Keratinocyte (primary cell): ENCODE measurements around the gene CIT. TPM values are rescaled to one million over a fixed set of nuclear protein-coding genes. Genes with fewer than 3 reads are reported as not detected.

Experiments
- DNase-seq: peaks from one replicate; pipeline ENCODE4 v3.0.0-alpha.2; 2011; ENCODE audit warnings: low read depth, missing footprints, low spot score
- FAIRE-seq: peaks from 2 replicates; lab custom pipeline; 2011; peaks lifted over from hg19 to GRCh38; lab: Jason Lieb, UNC
- H2AFZ ChIP-seq: 2 replicates; pipeline ENCODE4 v1.6.0; 2012; ENCODE audit warnings: low read length, control low read depth, inconsistent platforms; ENCODE audit not compliant: control insufficient read depth
- H3K27ac ChIP-seq: 2 replicates; pipeline ENCODE4 v1.5.1; 2011; ENCODE audit warnings: low read length; ENCODE audit not compliant: control insufficient read depth, insufficient read depth
- H3K27me3 ChIP-seq: 3 replicates; pipeline ENCODE4 v1.6.0; 2011; ENCODE audit warnings: low read length; ENCODE audit not compliant: control insufficient read depth, insufficient read depth; ENCODE audit errors: extremely low read depth
- H3K36me3 ChIP-seq, 2 experiments: 2 replicates in 1 of 2; 3 replicates in 1 of 2; pipeline ENCODE4 v1.5.1; 2011; ENCODE audit warnings: low read length in 2 of 2, mild to moderate bottlenecking in 1 of 2; ENCODE audit not compliant: control insufficient read depth in 2 of 2, insufficient read depth in 2 of 2; ENCODE audit errors: extremely low read depth in 1 of 2
- H3K4me1 ChIP-seq: 3 replicates; pipeline ENCODE4 v1.5.1; 2011; ENCODE audit warnings: low read length; ENCODE audit not compliant: control insufficient read depth, insufficient read depth; ENCODE audit errors: extremely low read depth
- H3K4me2 ChIP-seq: 3 replicates; pipeline ENCODE4 v1.6.0; 2011; ENCODE audit warnings: low read depth, low read length; ENCODE audit not compliant: control insufficient read depth, insufficient read depth; ENCODE audit errors: extremely low read depth
- H3K4me3 ChIP-seq, 3 experiments: fragments of 200-600 bp in 1 of 3; sonication (generic) in 1 of 3; 2 replicates in 2 of 3; 3 replicates in 1 of 3; pipeline ENCODE4 v1.5.1; 2011 to 2016; ENCODE audit warnings: low read length in 3 of 3, mild to moderate bottlenecking in 3 of 3, control low read depth in 2 of 3, inconsistent platforms in 1 of 3, low read depth in 1 of 3, mixed read lengths in 1 of 3, mixed run types in 1 of 3, moderate library complexity in 1 of 3; ENCODE audit not compliant: control insufficient read depth in 2 of 3, insufficient read depth in 2 of 3; ENCODE audit errors: extremely low read depth in 1 of 3
- H3K79me2 ChIP-seq: 2 replicates; pipeline ENCODE4 v1.6.0; 2012; ENCODE audit warnings: low read length; ENCODE audit not compliant: control insufficient read depth, insufficient read depth
- H3K9ac ChIP-seq: 3 replicates; pipeline ENCODE4 v1.6.0; 2011; ENCODE audit warnings: low read length; ENCODE audit not compliant: control insufficient read depth, insufficient read depth; ENCODE audit errors: extremely low read depth
- H3K9me1 ChIP-seq: 3 replicates; pipeline ENCODE4 v1.6.0; 2011; ENCODE audit warnings: low read length; ENCODE audit not compliant: control insufficient read depth, insufficient read depth; ENCODE audit errors: extremely low read depth
- H3K9me3 ChIP-seq: 2 replicates; pipeline ENCODE4 v1.5.1; 2012; ENCODE audit warnings: low read depth, low read length; ENCODE audit not compliant: control insufficient read depth
- H4K20me1 ChIP-seq: 3 replicates; pipeline ENCODE4 v1.6.0; 2011; ENCODE audit warnings: low read length; ENCODE audit not compliant: control insufficient read depth, insufficient read depth; ENCODE audit errors: extremely low read depth
- EZH2 ChIP-seq: IDR thresholded peaks from one replicate; pipeline ENCODE4 v1.6.1; 2012; ENCODE audit warnings: inconsistent platforms, mild to moderate bottlenecking, low read length, moderate library complexity
- dilution Hi-C: fragments of 300-500 bp; cut with MboI; formaldehyde crosslinking; loops from one replicate; pipeline ENCODE4 v1.7.0; 2020; ENCODE audit warnings: low sequenced_read_pairs; ENCODE audit not compliant: extremely low pct_ligation_motif_present
- polyA plus RNA-seq, 5 experiments: library from polyadenylated mRNA; depleted of rRNA in 3 of 5; stranded (reverse) in 3 of 5; stranded (forward) in 1 of 5; unstranded in 1 of 5; fragments of >200 nt; gene quantifications; 1 replicate in 1 of 5; 2 replicates in 3 of 5; 3 replicates in 1 of 5; pipeline versions ENCODE4 v1.2.1 to v1.2.3, GENCODE V29; 2011 to 2012; ENCODE audit warnings: missing spikeins in 2 of 5, low read depth in 1 of 5, low replicate concordance in 1 of 5
- TF ChIP-seq, protein P1 (sequence below), 3 experiments: IDR thresholded peaks in 1 of 3; conservative IDR thresholded peaks in 1 of 3; optimal IDR thresholded peaks in 1 of 3; 2 replicates in 2 of 3; 3 replicates in 1 of 3; pipeline versions ENCODE3 to v1.5.1; 2011; ENCODE audit warnings: low read length in 3 of 3, mild to moderate bottlenecking in 3 of 3, moderate library complexity in 2 of 3, control low read depth in 1 of 3, inconsistent platforms in 1 of 3; ENCODE audit not compliant: insufficient read depth in 2 of 3; ENCODE audit errors: extremely low read depth in 1 of 3

The CIT gene
- polyA plus RNA-seq, 1 donor (not counting 4 experiments of a cell fraction or from before 2014, with no cell fraction given) = 6.2 TPM

DNA sequence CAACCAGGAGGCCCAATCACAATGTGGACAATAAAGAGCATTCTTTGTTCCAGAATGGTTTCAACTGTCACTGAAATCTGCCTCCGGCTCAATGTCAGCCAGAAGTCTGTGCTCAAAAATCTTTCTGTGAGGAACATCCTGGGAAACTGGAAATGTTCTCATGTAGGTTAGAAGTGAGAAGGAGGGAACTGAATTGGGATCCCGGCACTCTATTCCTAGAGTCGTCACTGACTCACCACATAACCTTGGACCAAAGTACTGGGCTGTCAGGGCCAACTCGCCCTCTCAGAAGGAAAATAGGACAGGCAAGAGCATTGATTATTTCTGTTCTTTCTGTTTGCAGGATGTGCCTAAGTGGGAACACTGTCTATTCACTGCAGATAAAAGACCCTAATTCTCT is 151.6 kb downstream of the CIT start:
- Histone ChIP-seq H3K27ac (no peak overlapping the region), H3K27me3 (no peaks in the 10 kb centered on the region), H3K79me2 (no peaks in the 10 kb centered on the region), H3K9me3 (no peaks in the 10 kb centered on the region), H4K20me1 (no peaks in the 10 kb centered on the region), H3K9ac (no peak overlapping the region), H3K36me3 (peaks cover 0 to 11% of the 10 kb centered on the region in 2 experiments), H2AFZ (no peak overlapping the region), H3K4me3 (no peak overlapping the region), H3K4me1 (no peaks in the 10 kb centered on the region), H3K4me2 (no peak overlapping the region), H3K9me1 (no peaks in the 10 kb centered on the region)
- TF ChIP-seq, protein P1, sequence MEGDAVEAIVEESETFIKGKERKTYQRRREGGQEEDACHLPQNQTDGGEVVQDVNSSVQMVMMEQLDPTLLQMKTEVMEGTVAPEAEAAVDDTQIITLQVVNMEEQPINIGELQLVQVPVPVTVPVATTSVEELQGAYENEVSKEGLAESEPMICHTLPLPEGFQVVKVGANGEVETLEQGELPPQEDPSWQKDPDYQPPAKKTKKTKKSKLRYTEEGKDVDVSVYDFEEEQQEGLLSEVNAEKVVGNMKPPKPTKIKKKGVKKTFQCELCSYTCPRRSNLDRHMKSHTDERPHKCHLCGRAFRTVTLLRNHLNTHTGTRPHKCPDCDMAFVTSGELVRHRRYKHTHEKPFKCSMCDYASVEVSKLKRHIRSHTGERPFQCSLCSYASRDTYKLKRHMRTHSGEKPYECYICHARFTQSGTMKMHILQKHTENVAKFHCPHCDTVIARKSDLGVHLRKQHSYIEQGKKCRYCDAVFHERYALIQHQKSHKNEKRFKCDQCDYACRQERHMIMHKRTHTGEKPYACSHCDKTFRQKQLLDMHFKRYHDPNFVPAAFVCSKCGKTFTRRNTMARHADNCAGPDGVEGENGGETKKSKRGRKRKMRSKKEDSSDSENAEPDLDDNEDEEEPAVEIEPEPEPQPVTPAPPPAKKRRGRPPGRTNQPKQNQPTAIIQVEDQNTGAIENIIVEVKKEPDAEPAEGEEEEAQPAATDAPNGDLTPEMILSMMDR (optimal IDR thresholded peaks at IDR 0.05 in 1 of 3, IDR thresholded peaks at IDR 0.05 in 1 of 3, conservative IDR thresholded peaks at IDR 0.05 in 1 of 3; ENCODE audit: extremely low read depth in 1 of 3, insufficient read depth in 2 of 3, low read length in 3 of 3) = no peak
- FAIRE-seq (no peak), DNase-seq (no peak)
- dilution Hi-C loops = no loop called here

DNA sequence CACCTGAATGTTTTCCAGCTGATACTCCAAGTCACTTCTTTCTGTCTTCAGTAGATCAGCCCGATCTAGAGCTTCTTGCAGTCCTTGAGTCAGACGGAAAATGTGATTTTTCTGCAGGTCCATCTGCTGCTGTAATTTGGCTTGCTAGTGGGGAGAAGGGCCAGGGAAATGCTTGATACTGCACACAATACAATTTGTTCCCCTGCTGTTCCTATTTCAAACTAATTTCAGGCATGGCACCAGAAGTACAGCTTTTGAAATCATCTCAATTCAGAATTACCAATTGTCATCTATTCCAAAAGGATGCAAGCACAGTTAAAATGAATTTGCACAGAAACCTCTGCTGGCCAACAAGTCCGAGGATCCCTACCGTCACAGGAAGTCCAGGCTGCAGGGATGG is 155.8 kb downstream of the CIT start:
- Histone ChIP-seq H3K4me1 (peaks cover 6% of the 10 kb centered on the region), H4K20me1 (no peaks in the 10 kb centered on the region), H3K79me2 (no peaks in the 10 kb centered on the region), H3K36me3 (peaks cover 0 to 3% of the 10 kb centered on the region in 2 experiments), H3K4me2 (no peak overlapping the region), H3K9me1 (no peaks in the 10 kb centered on the region), H3K4me3 (no peak overlapping the region), H3K27ac (no peak overlapping the region), H3K27me3 (no peaks in the 10 kb centered on the region), H2AFZ (no peak overlapping the region), H3K9me3 (no peaks in the 10 kb centered on the region), H3K9ac (no peak overlapping the region)
- FAIRE-seq = no peak
- dilution Hi-C loops = no loop called here
- TF ChIP-seq, protein P1 (optimal IDR thresholded peaks at IDR 0.05 in 1 of 3, IDR thresholded peaks at IDR 0.05 in 1 of 3, conservative IDR thresholded peaks at IDR 0.05 in 1 of 3; ENCODE audit: extremely low read depth in 1 of 3, insufficient read depth in 2 of 3, low read length in 3 of 3) = no peak
- no peak for TF ChIP-seq EZH2
- no peak for DNase-seq
